Inferior parietal cortex (tissue), 1 donor: ENCODE data around the gene GADL1.

ENCODE experiments used
- DNase-seq: peaks from one replicate; pipeline ENCODE4 v3.0.0-alpha.2; 2016; ENCODE audit errors: extremely low spot score

Gene GADL1

DNA sequence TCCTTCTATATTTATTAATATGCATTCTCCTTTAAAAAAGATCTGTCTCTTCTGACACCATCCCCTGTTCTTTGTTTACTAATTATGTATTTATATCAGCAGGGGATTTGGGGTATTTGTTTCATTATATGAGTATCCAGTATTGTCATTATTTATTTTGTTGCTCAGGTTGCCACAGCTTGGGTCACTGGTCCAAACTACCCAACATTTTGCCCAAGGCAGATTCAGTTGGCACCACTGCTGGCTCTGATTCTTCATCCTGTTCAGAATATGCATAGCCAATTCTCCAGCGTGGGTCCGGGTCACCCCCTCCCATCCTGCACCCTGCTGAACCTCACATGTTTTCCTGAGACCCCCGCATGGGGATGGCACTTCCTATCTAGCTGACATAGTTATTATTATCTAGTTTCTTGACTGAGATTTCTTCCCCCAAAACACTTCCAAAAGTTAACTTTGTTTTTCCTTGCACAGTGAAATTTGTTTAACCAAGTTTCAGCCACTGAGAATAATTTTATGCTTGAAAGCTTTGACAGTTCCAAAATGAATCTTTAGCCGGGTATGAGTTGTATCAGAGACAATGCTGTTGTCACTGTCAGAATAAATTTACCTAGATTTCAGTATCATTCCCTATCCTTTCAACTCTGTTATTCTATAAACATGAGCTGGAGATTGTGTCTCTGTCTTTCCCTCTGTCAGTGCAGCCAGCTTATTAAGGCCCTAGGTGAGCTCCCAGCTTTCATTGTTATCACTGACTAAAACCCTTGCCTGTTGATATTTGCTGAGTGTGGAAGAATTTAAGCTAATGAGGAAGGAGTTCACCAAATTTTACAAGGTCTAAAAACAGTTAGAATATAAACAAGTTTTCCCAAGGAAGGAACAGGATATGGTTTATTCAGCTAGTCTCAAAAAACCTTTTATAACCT lies 217.8 kb downstream of the GADL1 start:
- no peak for DNase-seq
